Suppressor macrophage treated with lipopolysaccharide for 4 hours (primary cell): Measurements from ENCODE around the gene SHQ1.
A peak's percentile ranks its signal among the peaks of the same experiment; 100 is the strongest.

Experiments
- DNase-seq: peaks from one replicate; pipeline ENCODE4 v3.0.0-alpha.2; 2020

Gene SHQ1

DNA sequence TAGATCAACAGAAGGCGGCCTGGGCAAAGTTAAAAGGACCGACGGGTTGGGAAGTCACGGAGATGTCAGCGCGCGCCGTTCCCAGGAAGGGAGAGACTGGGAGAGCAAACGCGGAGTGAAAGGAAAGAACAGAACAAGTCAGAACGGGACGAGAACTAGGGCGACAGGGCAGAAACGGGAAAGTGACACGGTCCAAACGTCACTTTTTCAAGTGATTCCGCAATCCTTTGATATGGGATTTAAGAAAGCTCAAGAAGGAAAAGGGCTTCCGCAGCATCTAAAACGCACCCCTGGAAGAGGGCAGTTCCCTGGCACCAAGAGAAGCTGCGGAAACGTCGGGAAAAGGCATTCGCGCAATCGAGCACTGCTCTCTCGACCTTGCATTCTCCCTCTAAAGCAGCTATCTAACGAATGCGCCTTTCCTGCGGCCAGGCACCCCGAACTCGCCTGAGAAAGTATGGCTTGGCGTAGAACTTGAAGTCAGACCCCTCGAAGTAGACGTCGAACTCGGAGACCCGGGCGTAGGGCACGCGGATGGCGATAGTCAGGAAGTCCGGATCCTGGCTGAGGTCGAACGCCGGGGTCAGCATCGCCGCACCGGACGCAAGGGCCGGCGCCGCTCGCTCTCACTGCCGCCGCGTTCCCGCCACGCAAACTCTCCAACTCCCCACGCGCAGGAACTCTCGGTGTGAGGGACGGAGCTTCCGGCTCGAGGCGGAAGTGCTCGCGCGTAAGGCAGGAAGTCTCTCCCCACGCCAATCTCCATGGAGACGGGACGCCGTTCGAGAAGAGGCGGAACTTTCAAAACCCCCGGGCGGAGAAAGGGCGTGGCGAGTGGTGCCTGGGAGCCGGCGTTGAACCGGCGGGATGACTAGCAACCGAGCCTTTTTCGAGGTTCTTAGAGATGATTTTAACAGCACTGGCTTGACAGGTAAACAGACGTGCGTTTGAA is at the start of gene SHQ1:
TSS of gene SHQ1 (minus strand) at position 695 of the 952 bp plus-strand sequence. CDS start at position 590, 105 bp downstream.
- peak; percentile 98 for DNase-seq

DNA sequence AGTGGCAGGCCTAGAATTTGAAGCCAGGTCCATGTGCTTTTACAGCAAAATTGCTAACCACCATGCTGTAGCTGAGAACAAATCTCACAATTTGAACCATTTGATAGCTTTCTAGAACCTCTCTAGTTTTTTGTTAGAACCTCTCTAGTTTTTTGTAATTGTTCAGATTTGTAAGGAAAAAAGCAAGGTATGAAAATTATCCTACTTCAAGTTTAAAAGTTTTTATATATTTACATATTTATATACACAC is 49.4 kb upstream of the SHQ1 start:
- DNase-seq, result no peak

DNA sequence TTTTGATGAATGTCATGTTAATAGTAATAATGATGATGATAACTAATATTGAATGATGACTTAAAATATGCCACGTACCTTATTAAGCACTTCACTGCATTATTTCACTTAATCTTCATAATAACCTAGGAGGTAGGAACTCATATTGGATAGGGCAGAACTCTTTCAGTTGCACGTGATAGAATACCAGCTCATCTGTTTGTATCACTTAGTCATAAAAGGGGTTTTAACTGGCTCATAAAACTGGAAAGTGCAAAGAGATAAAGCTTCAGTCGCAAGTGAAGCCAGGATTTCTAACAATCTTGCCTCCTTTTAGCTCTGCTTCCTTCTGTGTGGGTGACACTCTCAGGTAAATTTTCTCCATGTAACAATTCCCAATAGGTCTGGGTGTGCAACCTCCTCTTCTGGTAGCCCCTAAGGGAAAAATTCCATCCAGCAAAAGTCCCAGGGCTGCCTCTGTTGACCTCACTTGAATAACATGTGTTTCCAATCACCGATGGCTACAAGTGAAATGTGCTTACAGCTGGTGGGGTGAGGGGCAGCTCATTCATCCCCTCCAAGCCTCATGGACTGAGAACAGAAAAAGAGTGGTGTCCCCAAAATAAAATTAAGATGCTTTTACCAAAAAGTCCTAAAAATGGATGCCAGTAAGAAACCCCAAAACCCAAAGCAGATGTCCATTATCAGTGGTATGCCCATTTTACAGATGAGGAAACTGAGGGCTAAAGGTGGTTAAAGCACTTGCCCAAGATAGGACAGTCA is 48.9 kb upstream of the SHQ1 start:
- no peak for DNase-seq

DNA sequence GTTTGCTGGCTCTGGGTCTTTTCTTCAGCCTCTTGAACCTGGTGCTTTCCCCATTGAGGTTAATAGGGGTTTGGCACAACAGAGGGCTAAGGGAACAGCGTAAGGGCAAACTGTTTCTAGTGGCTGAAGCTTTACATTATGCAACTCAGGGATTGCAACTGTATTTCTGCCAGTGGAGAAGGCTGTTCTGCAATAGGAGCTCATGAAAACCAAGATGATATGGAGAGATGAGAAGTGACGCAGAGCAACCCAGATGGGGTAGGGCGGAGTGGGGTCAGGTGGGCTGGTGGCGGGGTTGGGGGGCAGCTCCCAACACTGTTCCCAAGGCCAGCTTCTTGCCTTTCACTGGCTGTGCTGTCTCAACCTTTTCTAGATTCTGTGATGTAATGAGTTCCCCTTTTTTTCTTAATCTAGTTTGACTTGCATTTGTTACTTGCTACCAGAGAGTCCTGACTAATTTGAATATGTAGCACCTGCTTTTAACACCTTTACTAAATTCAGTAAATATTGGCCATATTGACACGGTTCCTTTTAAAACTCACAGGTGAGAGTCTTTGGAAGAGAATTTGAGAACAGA is 46.8 kb upstream of the SHQ1 start:
- peak; percentile 34 for DNase-seq

DNA sequence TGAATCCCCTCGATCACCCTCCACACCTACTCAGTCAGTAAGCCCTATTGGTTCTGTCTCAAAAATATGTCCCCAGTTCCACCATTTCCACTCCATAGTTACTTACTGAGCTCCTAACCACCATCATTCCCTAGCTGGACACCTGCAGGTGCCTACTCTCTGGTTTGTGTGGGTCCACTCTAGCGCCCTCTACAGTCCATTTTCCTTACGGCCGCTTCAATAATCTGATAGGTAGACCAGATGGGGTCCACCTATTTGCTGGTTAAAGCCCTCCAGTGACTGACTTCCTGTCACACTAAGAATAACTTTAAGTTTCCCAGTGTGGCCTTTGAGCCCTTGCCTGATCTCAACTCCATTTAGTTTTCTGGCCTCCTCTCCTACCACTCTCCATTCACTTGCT is 44.6 kb upstream of the SHQ1 start:
- no peak for DNase-seq

DNA sequence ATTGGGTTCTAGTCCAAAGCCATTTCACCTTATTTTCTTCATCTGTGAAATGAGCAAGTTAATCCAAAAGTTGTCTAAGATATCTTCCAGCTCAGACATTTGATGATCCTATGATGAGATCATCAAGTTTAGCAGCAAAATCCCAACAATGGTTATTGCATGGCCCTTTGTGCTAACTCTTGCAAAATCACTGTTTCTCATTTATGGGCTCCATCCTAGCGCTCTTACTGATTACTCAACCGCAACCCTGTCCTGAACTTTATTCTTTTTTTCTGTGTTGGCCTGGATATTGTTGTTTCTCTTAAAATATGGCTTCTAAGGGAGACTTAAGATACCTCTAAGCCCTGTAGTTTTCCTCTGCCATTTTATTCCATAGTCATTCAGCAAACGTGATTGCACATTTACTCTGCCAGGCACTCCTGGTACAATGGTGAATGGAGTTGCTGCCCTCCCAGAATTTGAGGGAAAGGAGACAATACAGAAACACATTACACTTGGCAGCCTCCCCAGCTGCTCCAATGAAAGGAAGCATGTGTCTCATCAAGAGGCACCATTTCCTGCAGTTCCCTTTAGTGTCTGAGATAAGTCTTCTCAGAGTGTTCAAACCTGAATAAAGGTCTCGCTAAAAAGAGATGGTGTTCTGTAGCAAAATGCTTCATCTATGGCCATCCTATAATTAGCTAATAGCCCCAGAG is 44.0 kb upstream of the SHQ1 start:
- DNase-seq, result peak; percentile 82

DNA sequence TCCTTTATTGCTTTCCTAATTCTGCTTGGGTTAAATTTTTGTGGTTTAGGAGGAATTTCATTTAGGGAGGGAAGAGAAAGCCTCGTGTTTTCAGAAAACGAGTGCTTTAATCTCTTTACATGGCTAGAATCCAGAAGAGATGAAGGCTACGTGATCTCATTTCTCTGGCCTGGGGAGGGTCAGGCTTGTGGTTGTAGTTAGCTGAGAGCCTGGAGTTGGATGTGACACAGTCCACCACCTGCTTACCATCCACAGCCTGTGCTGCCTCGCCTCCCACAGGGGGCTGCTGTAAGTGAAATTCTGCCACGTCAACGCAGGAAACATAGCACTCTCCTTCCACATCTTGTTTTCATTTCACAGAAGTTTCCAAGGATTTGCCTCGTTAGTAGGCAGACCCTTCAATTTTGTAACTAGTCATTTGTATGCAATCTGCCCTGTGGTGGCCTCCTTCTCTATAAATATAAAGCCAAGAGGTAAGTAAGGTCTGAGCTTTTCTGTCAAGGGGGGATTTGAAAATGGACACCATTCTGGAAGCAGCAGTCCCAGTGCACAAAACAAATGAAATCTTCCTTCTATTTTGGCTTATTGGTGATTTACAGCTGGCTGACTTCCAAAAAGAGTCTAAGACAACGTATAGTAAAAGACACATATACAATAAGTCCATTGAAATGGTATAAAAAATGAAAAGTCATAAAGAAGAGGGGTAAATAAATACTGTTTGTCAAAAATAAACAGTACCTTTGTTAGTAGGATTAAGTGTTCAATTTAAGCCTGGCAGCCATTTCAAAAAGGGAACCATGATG is 43.0 kb upstream of the SHQ1 start:
- DNase-seq, result no peak

DNA sequence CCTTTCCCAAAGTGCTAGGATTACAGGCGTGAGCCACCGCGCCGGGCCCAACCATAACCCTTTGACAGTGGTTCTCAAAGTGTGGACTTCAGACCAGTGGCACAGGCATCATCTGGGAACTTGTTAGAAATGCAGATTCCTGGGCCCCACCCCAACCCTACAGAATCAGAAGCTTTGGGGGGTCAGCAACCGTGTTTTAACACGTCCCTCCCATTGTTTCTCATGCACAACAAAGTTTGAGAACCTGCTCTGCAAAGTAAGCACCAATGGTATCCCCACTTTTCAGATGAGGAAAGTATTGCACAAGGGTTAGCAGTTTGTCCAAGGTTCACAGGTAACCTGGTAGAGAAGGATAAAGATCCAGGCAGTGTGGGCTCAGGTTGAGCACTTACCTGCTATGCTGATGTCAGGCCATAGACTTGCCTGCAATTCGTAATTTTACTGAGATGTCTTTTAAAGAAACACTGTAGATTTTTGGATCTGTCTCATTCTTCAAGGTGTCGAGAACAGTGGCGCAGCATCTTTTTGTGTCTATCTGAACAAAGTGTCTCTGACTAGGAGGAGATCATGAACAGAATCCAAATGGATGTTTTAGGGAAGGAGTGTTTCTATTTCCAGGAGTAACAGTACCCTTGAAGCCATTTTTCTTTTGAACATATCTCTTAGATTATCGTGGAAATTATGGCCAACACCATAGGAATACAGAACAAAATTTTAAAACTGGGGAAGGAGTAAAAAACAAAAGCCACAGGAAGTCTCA is 42.1 kb upstream of the SHQ1 start:
- no peak for DNase-seq

DNA sequence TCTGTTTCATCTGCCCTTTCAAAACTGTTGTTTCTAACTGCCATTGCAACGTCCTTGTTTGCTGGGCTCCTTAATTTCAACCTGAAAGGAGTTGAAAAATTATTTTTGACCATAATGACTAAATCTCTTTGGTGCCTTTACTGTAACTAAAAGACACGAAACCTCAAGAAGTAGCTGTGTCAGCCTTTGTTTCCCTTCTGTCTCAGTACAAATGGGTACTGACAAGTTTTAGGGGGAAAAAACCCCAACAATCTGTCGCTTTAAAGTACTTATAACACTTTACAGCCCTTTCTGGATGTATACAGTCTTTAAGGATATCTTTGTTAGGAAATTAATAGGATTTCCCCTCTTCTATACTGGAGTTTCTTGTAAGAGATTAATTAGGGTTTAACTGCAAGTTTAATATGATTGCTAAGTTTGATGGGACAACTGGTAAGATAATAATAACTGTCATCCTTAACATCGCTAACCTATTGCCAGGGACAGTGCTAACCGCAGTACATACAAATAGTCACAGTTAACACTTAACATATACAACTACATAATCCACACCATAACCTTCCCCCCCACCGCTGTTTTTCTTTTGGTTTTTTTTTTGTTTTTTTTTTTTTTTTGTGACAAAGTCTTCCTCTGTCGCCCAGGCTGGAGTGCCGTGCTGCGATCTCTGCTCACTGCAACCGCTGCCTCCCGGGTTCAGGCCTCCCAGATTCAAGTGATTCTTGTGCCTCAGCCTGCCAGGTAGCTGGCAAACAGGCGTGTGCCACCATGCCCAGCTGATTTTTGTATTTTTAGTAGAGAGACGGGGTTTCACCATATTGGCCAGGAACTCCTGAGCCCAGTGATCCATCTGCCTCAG is 41.3 kb upstream of the SHQ1 start:
- DNase-seq, result no peak

DNA sequence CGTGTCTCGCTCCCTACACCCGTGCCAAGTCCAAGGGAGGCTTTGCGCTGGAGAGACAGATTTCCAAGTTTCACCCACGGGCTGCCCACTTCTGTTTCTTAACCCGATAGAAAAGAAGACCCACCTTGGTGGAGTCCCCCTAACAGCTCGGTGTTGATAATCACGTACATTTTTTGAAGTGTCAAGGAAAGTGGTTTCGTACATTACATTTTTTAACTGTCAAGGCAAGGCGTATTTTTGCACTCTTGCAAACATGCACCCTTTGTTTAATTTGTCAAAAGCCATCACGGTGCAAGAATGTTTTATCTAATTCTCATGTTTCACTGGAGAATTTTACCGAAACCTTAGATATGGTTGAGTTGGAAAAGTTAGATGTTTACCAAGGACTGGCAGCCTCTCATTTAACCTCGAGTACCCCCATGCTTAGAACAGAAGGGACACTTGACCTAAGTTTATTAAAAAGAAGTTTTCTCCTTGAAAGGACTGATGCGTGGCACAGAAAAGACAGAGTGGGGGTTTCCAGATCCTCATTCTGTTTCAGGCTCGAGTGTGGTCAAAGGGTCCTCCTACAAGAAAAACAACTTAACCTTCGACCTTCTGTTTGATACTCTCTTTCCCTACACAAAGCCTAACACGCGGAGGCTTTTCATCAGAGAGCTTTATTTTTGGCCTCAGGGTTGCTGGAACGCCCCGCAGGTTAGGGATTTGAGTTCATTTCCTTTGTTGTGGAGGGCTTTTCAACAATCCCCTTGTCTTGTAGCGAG is 40.5 kb upstream of the SHQ1 start:
- DNase-seq, result no peak

DNA sequence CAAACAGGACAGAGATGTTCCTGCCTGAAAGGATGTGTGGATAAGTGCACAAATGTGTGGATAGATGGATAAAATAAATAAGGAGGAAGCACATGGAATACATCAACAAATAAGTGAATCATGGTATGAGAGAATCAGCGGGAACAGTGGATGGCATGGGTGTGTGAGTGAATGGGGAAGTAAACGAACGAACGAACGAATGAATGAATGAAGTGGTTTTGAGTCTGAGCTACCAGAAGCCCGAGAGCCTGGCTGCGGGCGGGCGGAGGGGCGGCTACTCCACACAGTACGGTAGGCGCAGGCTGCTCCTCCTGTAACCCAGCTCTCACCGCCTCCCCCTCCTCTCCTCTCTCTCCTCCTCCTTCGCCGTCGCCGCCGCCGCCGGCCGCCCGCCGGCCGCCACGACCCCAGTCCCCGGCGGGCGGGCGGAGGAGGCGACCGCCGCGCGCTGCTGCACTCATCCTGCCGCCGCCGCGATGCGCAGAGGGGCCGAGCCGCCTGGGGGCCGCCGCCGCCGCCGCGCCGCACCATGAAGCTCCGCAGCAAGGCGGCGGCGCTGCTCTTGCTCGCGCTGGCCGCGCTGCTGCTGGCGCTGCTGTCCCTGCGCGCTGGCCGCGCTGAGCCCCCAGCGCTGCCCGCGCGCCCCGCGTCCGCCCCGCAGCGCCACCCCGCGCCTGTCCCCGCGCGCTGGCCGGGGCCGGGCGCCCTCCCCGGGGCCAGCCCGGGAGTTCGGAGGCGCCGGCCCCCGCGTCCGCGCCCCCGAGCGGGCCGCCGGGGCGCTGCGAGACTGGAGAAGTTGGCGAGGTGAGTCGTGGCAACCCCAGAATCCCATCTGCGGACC is 39.7 kb upstream of the SHQ1 start, which contains the start of gene GXYLT2:
TSS of gene GXYLT2 (plus strand) at position 342 of the 841 bp plus-strand sequence. CDS start at position 530, 188 bp downstream.
- peak; percentile 46 for DNase-seq

DNA sequence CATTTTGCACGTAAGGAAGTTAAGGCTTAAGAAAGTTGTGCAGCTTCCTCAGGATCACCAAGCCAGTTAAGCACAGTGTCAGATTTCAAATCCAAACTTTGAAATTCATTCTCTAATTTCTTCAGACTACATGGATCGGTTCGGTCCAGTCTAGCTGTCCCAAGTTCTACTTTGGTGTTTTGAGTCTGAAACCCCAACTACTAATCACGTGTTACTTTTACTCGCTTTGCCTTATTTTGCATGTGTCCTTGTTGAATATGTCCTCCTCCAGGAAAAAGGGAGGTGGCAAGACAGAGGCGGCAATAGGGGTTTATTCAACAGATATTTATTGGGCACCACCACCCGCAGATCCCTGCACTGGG is 39.1 kb upstream of the SHQ1 start:
- DNase-seq, result no peak

DNA sequence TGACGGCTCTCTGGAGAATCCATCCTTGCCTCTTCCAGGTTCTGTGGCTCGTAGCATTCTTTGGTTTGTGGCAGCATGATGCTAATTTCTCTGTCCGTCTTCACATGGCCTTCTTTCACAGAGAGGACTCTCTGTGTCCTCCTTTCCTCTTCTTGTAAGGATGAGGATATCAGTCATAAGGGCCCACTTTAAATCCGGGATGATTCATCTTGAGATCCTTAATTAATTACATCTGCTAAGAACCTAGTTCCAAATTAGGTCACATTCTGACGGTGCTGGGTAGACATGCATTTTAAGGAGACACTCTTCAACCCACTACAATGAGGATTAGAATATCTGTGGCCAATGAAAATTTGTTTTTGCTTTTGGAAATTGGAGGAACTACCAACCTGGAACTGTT is 23.9 kb upstream of the SHQ1 start:
- DNase-seq, result no peak

DNA sequence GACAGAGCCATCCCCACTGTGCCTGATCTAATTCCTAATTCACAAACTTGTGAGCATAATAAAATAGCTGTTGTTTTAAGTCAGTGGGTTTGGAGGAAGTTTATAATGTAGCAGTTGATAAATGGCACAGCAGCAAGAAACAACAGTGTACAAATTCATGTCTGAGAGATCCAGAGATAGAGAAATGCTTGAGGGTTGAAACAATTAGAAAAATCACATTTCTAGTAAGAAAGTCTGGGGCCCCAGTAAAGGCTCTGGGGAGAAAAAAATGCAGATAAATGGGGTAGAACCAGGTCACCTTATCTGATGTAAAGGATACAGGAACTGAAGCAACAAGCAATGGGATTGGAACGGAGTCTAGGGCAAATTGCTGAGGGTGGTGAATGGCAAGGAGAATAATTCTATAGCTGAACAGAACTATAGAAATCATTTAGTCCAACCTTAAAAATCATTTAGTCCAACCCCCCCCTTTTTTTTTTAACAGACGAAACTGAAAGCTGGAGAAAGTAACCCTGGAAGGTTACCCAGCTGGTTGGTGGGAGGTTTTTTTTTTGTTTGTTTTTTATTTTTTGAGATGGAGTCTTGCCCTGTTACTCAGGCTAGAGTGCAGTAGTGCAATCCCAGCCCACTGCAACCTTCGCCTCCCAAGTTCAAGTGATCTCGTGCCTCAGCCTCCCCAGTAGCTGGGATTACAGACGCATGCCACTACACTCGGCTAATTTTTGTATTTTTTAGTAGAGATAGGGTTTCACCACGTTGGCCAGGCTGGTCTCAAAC is 14.3 kb upstream of the SHQ1 start:
- DNase-seq, result no peak

DNA sequence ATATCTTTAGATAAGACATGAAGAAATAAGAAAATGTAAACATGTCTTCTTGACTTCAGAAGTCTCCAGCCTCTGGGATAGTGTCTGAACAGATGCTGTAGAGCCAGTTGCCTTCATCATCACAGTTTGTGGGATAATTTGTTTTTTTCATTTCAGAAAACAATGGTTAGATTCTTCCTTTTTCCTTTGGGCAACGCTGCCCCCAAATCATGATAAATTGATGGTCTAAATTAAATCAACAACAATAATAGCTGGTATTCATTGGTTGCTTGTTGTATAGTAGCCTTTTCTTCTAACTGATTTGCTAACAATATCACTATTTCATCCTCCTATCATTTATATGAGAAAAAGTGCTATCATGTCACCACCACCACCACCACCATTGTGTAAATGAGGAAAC is 12.6 kb upstream of the SHQ1 start:
- no peak for DNase-seq

DNA sequence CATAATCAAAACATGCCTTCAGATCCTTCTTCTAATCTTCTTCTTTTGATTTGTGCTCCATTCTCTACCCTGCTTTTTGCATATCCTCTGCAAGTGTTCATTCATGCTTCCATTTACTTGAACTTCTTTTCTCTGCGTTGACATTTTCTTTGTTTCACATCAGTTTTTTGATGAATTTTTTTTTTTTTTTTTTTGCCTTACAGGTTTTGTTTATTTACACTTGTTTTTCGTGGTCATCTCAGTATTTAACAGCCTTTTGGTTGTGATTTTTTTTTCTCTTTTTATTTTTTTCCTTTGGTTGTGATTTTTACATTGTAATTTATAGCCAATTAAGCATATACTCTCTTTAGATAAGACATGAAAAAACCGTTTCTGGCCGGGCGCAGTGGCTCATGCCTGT is 11.8 kb upstream of the SHQ1 start:
- no peak for DNase-seq

DNA sequence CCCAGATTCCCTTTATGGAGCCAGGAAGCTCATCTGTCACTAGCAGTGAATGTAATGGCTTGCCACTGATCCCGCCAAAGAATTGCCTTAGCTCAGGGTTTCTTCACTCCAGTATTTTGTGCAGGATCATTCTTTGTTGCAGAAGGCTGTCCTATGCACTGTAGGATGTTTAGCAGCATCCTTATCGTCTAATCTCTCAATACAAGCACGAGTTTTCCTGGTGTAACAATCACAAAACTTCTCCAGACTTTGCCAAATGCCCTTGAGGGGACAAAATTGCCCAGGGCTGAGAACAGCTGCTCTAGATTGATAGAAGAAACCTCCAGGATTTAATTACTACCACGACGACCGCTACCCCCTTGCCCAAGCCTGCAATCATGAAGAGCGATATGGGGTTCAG is 6.8 kb upstream of the SHQ1 start:
- no peak for DNase-seq

DNA sequence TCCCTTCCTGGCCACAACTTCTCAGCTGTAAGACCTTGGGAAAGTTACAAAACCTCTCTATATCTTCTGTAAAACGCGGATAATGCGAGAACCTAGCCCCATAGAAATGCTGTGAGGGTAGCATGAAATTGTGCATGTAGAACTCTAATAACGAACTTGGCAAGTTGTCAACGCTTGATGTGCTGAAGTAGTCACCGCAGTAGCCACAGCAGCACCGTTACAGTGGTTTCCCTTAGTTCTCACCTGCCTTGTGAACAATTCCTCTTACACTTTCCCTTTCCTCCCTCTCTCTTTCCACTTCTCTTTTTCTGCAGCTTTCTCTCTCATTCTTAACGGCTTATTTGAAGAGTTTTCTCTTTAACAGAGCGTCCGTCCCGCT is 447 bp upstream of the SHQ1 start:
- peak; percentile 27 for DNase-seq
